Measurements from ENCODE around the gene SLC41A1.

Gene SLC41A1

GRCh38 chr1:205760606-205761005 is 52.4 kb downstream of the SLC41A1 start:
- no peak for DNase-seq (ENCODE audit: low read depth in 4 of 4, low spot score in 1 of 4)

- no peak for DNase-seq (ENCODE audit: low read depth in 4 of 4, low spot score in 1 of 4)
These were observed 56.4 kb downstream of the SLC41A1 start for GRCh38 chr1:205756552-205756951.

GRCh38 chr1:205754857-205755256 is 58.1 kb downstream of the SLC41A1 start:
- DNase-seq (ENCODE audit: low read depth in 4 of 4, low spot score in 1 of 4) = no peak

- no peak for DNase-seq (ENCODE audit: low read depth in 4 of 4, low spot score in 1 of 4)
These were observed 61.9 kb downstream of the SLC41A1 start for GRCh38 chr1:205751036-205751651.

GRCh38 chr1:205750138-205751035 is 62.6 kb downstream of the SLC41A1 start, which contains the start of gene NUCKS1:
Gene NUCKS1, minus strand, starts transcription at chr1:205750182. Its CDS starts 209 bp downstream, at chr1:205749973.
- DNase-seq (ENCODE audit: low read depth in 4 of 4, low spot score in 1 of 4) = peak; percentile 72 to 94 (median 88)

- peak; percentile 87 to 96 (median 92) for DNase-seq (ENCODE audit: low read depth in 4 of 4, low spot score in 1 of 4)
These were observed 63.5 kb downstream of the SLC41A1 start for GRCh38 chr1:205749234-205750137.

- peak in 1 of 4 experiments; percentile 10 for DNase-seq (ENCODE audit: low read depth in 4 of 4, low spot score in 1 of 4)
These were observed 64.4 kb downstream of the SLC41A1 start for GRCh38 chr1:205748403-205749233.

GRCh38 chr1:205746757-205747412 is 66.1 kb downstream of the SLC41A1 start:
- no peak for DNase-seq (ENCODE audit: low read depth in 4 of 4, low spot score in 1 of 4)

GRCh38 chr1:205744403-205744802 is 68.6 kb downstream of the SLC41A1 start:
- no peak for DNase-seq (ENCODE audit: low read depth in 4 of 4, low spot score in 1 of 4)

- DNase-seq (ENCODE audit: low read depth in 4 of 4, low spot score in 1 of 4) = no peak
These were observed 69.0 kb downstream of the SLC41A1 start for GRCh38 chr1:205743977-205744376.

GRCh38 chr1:205741681-205742080 is 71.3 kb downstream of the SLC41A1 start:
- no peak for DNase-seq (ENCODE audit: low read depth in 4 of 4, low spot score in 1 of 4)

GRCh38 chr1:205739348-205740160 is 73.4 kb downstream of the SLC41A1 start:
- no peak for DNase-seq (ENCODE audit: low read depth in 4 of 4, low spot score in 1 of 4)
